Subcutaneous adipose tissue (tissue), 4 donors: ENCODE results near the gene TAP1. TPM values are rescaled to one million over a fixed set of nuclear protein-coding genes. Genes with fewer than 3 reads are reported as not detected.

ENCODE experiments used
- CTCF ChIP-seq: fragments of 450-650 bp; IDR thresholded peaks from one replicate; pipeline ENCODE4 v1.5.1; 2016; ENCODE audit warnings: low read depth, mild to moderate bottlenecking, control low read depth, antibody characterized with exemption, moderate library complexity
- total RNA-seq, 4 donors: library from RNA; depleted of rRNA; stranded (reverse); fragments of >200 nt; gene quantifications; one replicate each; pipeline ENCODE4 v1.1.0, GENCODE V29; 2016

TAP1 gene
- total RNA-seq, 4 donors from 2014 or later: 18.3 to 76.9 (median 32.4) TPM

GRCh38 chr6:32855467-32856174 lies 2.1 kb upstream of the TAP1 start:
- TF ChIP-seq CTCF: no peak

- no peak for TF ChIP-seq CTCF
Observed at GRCh38 chr6:32854376-32855178, 1.1 kb upstream of the TAP1 start.

GRCh38 chr6:32852844-32853540 lies 512 bp downstream of the TAP1 start:
- TF ChIP-seq CTCF: no peak

GRCh38 chr6:32852018-32852843 lies 1.3 kb downstream of the TAP1 start:
- TF ChIP-seq CTCF: no peak

- TF ChIP-seq CTCF: no peak
Observed at GRCh38 chr6:32851025-32851424, 2.5 kb downstream of the TAP1 start.

GRCh38 chr6:32849126-32849525 lies 4.4 kb downstream of the TAP1 start:
- no peak for TF ChIP-seq CTCF
